ENCODE measurements around the gene PPFIA1. TPM values are rescaled to one million over a fixed set of nuclear protein-coding genes. Genes with fewer than 3 reads are reported as not detected.

PPFIA1 gene
- total RNA-seq, 6 donors from 2014 or later, result 53.7 to 164 (median 83.3) TPM

GRCh38 chr11:70267405-70267950, 3.0 kb upstream of the PPFIA1 start:
- ATAC-seq (ENCODE audit: low FRiP score in 2 of 2), result no peak
- DNase-seq, result no peak
- Histone ChIP-seq H3K27ac (no peak overlapping the region), H3K4me3 (no peak overlapping the region), H3K27me3 (no peaks in the 10 kb centered on the region), H3K4me1 (peaks cover 16 to 22% (median 18%) of the 10 kb centered on the region in 4 donors), H3K36me3 (peaks cover 0 to 3% (median 0%) of the 10 kb centered on the region in 4 donors), H3K9me3 (no peaks in the 10 kb centered on the region)
- 71 to 92% methylated on average over 5 of the region's 5 CpGs for WGBS, 2 donors
- TF ChIP-seq CTCF (IDR thresholded peaks at IDR 0.05), result no peak
- no peak for TF ChIP-seq POLR2A (IDR thresholded peaks at IDR 0.05)
- TF ChIP-seq EP300 (IDR thresholded peaks at IDR 0.05), result no peak
- no peak for TF ChIP-seq POLR2AphosphoS5 (IDR thresholded peaks at IDR 0.05)

GRCh38 chr11:70268526-70268925, 2.0 kb upstream of the PPFIA1 start:
- H3K36me3 ChIP-seq, result peaks cover 0 to 14% (median 4%) of the 10 kb centered on the region in 4 donors
- 82 to 96% methylated on average over 10 of the region's 10 CpGs for WGBS, 2 donors
- no peaks in the 10 kb centered on the region for H3K27me3 ChIP-seq
- no peak for TF ChIP-seq CTCF (IDR thresholded peaks at IDR 0.05)
- no peak overlapping the region for H3K27ac ChIP-seq
- peaks cover 19 to 32% (median 24%) of the 10 kb centered on the region in 4 donors for H3K4me1 ChIP-seq
- no peak for ATAC-seq (ENCODE audit: low FRiP score in 2 of 2)
- no peak overlapping the region for H3K4me3 ChIP-seq
- no peaks in the 10 kb centered on the region for H3K9me3 ChIP-seq
- no peak for DNase-seq

DNA sequence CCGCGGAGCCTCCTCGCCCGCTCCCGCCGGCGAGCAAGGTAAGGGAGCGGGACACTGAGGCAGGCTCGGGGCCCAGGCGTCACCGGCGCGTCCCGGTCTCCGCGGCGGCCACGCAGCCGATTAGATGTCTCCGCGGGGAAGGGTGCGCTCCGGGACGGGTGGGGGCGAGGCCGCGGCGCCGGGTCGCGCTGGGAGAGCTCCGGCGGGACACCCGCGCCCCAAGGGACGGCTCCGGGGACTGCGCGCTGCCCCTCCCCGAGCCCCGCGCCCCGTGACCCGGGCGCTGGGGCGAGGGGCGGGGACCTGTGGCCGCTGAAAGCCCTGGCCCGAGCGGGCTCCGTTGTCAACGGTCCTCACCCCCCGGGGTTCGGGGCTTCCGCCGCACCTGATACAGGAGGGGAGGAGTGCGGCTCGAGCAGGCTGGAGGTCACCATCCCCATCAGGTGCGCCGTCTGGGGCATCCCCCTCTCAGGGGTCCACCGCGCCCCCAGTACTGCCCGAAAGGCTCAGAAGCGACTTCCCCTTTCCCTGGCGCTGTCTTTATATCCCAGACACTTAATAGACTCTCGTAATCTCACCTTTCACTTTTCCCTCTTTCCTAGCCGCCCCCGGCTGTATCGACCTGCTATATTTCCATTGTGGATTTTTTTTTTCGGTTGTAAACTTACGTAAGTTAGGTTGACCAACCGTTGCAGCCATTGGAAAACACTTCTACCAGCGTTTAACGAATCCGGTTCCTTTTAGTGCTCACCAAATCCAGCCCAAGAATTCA, 573 bp downstream of the PPFIA1 start:
- peak; percentile 55 to 93 for DNase-seq
- TF ChIP-seq CTCF (IDR thresholded peaks at IDR 0.05), result peak; percentile 14 to 77 (median 41)
- TF ChIP-seq EP300 (IDR thresholded peaks at IDR 0.05), result no peak
- TF ChIP-seq POLR2AphosphoS5 (IDR thresholded peaks at IDR 0.05), result no peak
- peak in 1 of 4 donors; percentile 38 for TF ChIP-seq POLR2A (IDR thresholded peaks at IDR 0.05)
- 1% methylated on average over 17 to 42 of the region's 75 CpGs for WGBS, 2 donors

GRCh38 chr11:70271649-70271953, 1.1 kb downstream of the PPFIA1 start:
- Histone ChIP-seq H3K27me3 (no peaks in the 10 kb centered on the region), H3K36me3 (peaks cover 0 to 37% (median 16%) of the 10 kb centered on the region in 4 donors), H3K4me1 (peaks cover 19 to 33% (median 24%) of the 10 kb centered on the region in 4 donors), H3K4me3 (peak overlapping the region in 3 of 4 donors; percentile 92 to 98 (median 92)), H3K27ac (peak overlapping the region in 1 of 4 donors; percentile 97), H3K9me3 (no peaks in the 10 kb centered on the region)
- DNase-seq, result no peak
- WGBS, 2 donors, result 5 to 7% methylated on average over 2 of the region's 2 CpGs
- ATAC-seq (ENCODE audit: low FRiP score in 2 of 2), result no peak
- TF ChIP-seq CTCF (IDR thresholded peaks at IDR 0.05) (no peak), EP300 (IDR thresholded peaks at IDR 0.05) (no peak), POLR2A (IDR thresholded peaks at IDR 0.05) (no peak), POLR2AphosphoS5 (IDR thresholded peaks at IDR 0.05) (no peak)

More for the DNA sequence above, 573 bp downstream of the PPFIA1 start:
- H3K36me3 ChIP-seq, result peaks cover 0 to 36% (median 15%) of the 10 kb centered on the region in 4 donors
- ATAC-seq (ENCODE audit: low FRiP score in 2 of 2), result peak; percentile 61 to 63
- peak overlapping the region; percentile 88 to 97 (median 92) for H3K27ac ChIP-seq
- H3K4me1 ChIP-seq, result peaks cover 19 to 33% (median 24%) of the 10 kb centered on the region in 4 donors
- peak overlapping the region; percentile 73 to 98 (median 92) for H3K4me3 ChIP-seq
- H3K9me3 ChIP-seq, result no peaks in the 10 kb centered on the region
- no peaks in the 10 kb centered on the region for H3K27me3 ChIP-seq

Data from upper lobe of left lung (tissue), 6 donors.